K562 (cell line): ENCODE measurements around the gene CCR9. TPM values are rescaled to one million over a fixed set of nuclear protein-coding genes. Genes with fewer than 3 reads are reported as not detected.

Experiments
- MGA ChIP-seq: fragments of 450-650 bp; IDR thresholded peaks from 2 replicates; pipeline ENCODE4 v1.6.1; 2016; ENCODE audit warnings: mild to moderate bottlenecking, moderate library complexity
- PKNOX1 ChIP-seq: fragments of 450-650 bp; IDR thresholded peaks from 2 replicates; pipeline ENCODE4 v1.6.1; 2016
- RFX5 ChIP-seq: IDR thresholded peaks from 2 replicates; pipeline ENCODE4 v1.6.1; 2011; ENCODE audit warnings: low read depth, mild to moderate bottlenecking, improper control_type of control experiment, low read length
- polyA plus RNA-seq, 8 experiments: library from polyadenylated mRNA; depleted of rRNA in 4 of 8; stranded (reverse) in 5 of 8; unstranded in 3 of 8; fragments of >200 nt; fragmentation: Nextera tagmentation in 2 of 8; fragmentation: Illumina TruSeq in 1 of 8; extraction: Ambion mirVana in 2 of 8; extraction: Trizol in 1 of 8; gene quantifications; 2 replicates each; pipeline versions ENCODE4 v1.2.1 to v1.2.3, GENCODE V29; 2011 to 2014; ENCODE audit warnings: inconsistent platforms in 1 of 8, missing spikeins in 1 of 8
- total RNA-seq, 7 experiments: library from RNA; depleted of rRNA in 6 of 7; stranded (reverse); fragments of >200 nt in 6 of 7; fragmentation: Illumina TruSeq in 2 of 7; extraction: Trizol in 2 of 7; gene quantifications; 2 replicates each; pipeline versions ENCODE4 v1.2.1 to v1.2.3, GENCODE V29; 2011 to 2021; ENCODE audit warnings: low replicate concordance in 1 of 7
- TF ChIP-seq, protein P1 (sequence below): fragments of 150-350 bp; IDR thresholded peaks from 2 replicates; pipeline ENCODE4 v1.6.1; 2014; ENCODE audit warnings: low read depth, mild to moderate bottlenecking, low read length, borderline replicate concordance

Gene CCR9
- total and polyA plus RNA-seq, 9 of the 15 experiments (the other 6 are each of a cell fraction or from before 2014, with no cell fraction given): not detected

GRCh38 chr3:45937206-45938042 lies 51.1 kb downstream of the CCR9 start (continued):
- no peak for TF ChIP-seq MGA
- no peak for TF ChIP-seq RFX5
- TF ChIP-seq, protein P1, sequence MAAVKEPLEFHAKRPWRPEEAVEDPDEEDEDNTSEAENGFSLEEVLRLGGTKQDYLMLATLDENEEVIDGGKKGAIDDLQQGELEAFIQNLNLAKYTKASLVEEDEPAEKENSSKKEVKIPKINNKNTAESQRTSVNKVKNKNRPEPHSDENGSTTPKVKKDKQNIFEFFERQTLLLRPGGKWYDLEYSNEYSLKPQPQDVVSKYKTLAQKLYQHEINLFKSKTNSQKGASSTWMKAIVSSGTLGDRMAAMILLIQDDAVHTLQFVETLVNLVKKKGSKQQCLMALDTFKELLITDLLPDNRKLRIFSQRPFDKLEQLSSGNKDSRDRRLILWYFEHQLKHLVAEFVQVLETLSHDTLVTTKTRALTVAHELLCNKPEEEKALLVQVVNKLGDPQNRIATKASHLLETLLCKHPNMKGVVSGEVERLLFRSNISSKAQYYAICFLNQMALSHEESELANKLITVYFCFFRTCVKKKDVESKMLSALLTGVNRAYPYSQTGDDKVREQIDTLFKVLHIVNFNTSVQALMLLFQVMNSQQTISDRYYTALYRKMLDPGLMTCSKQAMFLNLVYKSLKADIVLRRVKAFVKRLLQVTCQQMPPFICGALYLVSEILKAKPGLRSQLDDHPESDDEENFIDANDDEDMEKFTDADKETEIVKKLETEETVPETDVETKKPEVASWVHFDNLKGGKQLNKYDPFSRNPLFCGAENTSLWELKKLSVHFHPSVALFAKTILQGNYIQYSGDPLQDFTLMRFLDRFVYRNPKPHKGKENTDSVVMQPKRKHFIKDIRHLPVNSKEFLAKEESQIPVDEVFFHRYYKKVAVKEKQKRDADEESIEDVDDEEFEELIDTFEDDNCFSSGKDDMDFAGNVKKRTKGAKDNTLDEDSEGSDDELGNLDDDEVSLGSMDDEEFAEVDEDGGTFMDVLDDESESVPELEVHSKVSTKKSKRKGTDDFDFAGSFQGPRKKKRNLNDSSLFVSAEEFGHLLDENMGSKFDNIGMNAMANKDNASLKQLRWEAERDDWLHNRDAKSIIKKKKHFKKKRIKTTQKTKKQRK: no peak
- TF ChIP-seq PKNOX1: no peak
